Activated naive CD8-positive, alpha-beta T cell treated with anti-CD3 and anti-CD28 coated beads, Interleukin-2, amount 10 ng/mL, durations not matched to agents 7 days and 5 days (primary cell): ENCODE results near the gene LRP2. TPM values are rescaled to one million over a fixed set of nuclear protein-coding genes. Genes with fewer than 3 reads are reported as not detected.

Experiments
- ATAC-seq: fragments of 150-1000 bp; cut with Tn5 transposase; one replicate; pipeline ENCODE4 v1.10.0; 2021; ENCODE audit warnings: low read depth, moderate library complexity
- POLR2A ChIA-PET: fragments of 350-600 bp; sonication (Branson Sonifier 250); formaldehyde crosslinking; loops from one replicate; lab custom pipeline; 2021; ENCODE audit warnings: antibody characterized with exemption; lab: Charles Lee
- DNase-seq: peaks from one replicate; pipeline ENCODE4 v3.0.0; 2021
- H3K27ac Mint-ChIP-seq: one replicate; pipeline ENCODE4 v1.8.0; 2022; ENCODE audit warnings: mild to moderate bottlenecking, mixed read lengths
- H3K27me3 Mint-ChIP-seq: one replicate; pipeline ENCODE4 v1.8.0; 2022; ENCODE audit warnings: mild to moderate bottlenecking, moderate library complexity, mixed read lengths
- H3K36me3 Mint-ChIP-seq: one replicate; pipeline ENCODE4 v1.8.0; 2021; ENCODE audit warnings: mild to moderate bottlenecking, mixed read lengths
- H3K4me1 Mint-ChIP-seq: one replicate; pipeline ENCODE4 v1.8.0; 2021; ENCODE audit warnings: mixed read lengths
- H3K4me3 Mint-ChIP-seq: one replicate; pipeline ENCODE4 v1.8.0; 2022; ENCODE audit warnings: mild to moderate bottlenecking, moderate library complexity, mixed read lengths
- H3K9me3 Mint-ChIP-seq: one replicate; pipeline ENCODE4 v1.8.0; 2021; ENCODE audit warnings: mixed read lengths
- total RNA-seq, 2 experiments: library from RNA; stranded (reverse); gene quantifications; one replicate each; pipeline ENCODE4 v1.2.3, GENCODE V29; 2021

LRP2 gene
- total RNA-seq, 2 experiments from 2014 or later = 0.40 to 0.47 TPM

DNA sequence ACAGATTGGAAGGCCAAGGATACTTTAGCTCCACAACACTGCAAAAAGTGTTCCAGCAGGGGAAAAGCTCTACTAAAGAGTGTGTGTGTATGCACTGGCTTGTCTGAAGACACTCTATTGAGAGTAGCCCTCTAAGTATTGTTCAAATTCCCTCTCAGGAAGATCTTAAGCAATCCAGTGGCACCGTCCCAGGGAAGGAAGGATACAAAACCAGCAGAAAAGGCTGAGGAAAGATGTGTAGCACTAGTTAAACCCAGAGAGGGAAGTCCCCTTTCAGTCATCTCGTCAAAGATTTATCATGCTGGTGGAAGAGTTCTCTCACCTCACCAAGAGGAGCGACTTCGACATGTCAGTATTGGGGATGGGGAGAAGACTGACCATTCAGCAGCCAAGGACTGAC lies 242.5 kb downstream of the LRP2 start:
- POLR2A ChIA-PET = no interaction called here
- H3K9me3 Mint-ChIP-seq = no peaks in the 10 kb centered on the region
- peaks cover 2% of the 10 kb centered on the region for H3K4me1 Mint-ChIP-seq
- H3K27me3 Mint-ChIP-seq = peaks cover 27% of the 10 kb centered on the region
- H3K4me3 Mint-ChIP-seq = no peak overlapping the region
- H3K36me3 Mint-ChIP-seq = peaks cover 2% of the 10 kb centered on the region
- DNase-seq (no peak), ATAC-seq (no peak)
- H3K27ac Mint-ChIP-seq = no peak overlapping the region

DNA sequence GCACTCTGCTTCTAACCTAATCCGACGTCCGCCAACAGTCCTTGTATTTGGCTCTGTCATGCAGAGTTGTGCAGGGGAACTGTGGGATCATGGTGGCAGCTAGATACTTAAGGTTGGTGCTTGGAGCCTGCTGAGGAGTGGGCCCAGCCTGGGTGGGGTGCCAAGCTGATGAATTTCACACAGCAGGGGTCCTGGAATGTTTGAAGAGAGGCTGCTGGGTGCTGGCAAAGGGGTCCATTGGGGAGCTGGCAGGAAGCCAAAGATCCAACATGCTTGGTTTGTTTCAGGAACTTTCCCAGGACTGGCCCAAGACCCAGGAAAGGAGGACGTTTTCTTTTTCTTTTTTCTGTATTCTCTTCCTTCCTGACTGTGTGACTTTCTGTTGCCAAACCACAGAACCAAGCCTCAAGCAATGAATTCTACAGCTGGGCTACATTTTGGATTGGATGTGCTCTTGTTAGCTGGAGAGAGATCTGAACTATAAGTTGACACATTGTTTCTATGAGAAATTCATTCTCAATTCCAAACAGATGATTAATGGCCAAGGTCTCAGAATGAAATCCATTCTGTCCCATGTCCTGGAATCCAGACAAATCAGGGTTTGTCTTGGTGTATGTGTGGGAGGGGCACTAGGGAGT lies 243.1 kb downstream of the LRP2 start:
- no peak for DNase-seq
- Mint-ChIP-seq H3K36me3 (peaks cover 2% of the 10 kb centered on the region), H3K4me1 (peaks cover 2% of the 10 kb centered on the region), H3K27ac (no peak overlapping the region), H3K9me3 (no peaks in the 10 kb centered on the region), H3K27me3 (peaks cover 24% of the 10 kb centered on the region), H3K4me3 (no peak overlapping the region)
- POLR2A ChIA-PET = no interaction called here
- no peak for ATAC-seq

DNA sequence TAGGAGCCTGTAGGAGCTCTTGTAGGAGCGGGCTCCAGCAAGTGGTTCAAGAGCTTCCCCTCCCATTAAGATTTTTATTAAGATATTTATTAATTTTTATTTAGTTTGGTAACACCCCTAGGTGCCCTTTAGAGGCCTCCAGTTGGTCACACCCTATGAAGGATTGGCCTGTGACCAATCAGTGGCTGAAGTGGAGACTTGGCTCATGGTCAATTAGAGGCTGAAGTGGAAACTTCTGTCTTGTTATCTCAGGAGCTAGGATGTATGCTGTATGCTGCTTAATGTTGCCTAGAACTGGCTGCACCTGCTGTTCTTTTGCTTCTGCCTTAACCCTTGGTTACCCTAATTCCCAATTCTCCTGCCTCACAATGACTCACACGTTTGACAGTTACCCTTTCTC lies 244.3 kb downstream of the LRP2 start:
- POLR2A ChIA-PET = no interaction called here
- Mint-ChIP-seq H3K4me3 (no peak overlapping the region), H3K4me1 (peaks cover 2% of the 10 kb centered on the region), H3K36me3 (peaks cover 2% of the 10 kb centered on the region), H3K9me3 (no peaks in the 10 kb centered on the region), H3K27me3 (peaks cover 12% of the 10 kb centered on the region), H3K27ac (no peak overlapping the region)
- DNase-seq (no peak), ATAC-seq (no peak)

DNA sequence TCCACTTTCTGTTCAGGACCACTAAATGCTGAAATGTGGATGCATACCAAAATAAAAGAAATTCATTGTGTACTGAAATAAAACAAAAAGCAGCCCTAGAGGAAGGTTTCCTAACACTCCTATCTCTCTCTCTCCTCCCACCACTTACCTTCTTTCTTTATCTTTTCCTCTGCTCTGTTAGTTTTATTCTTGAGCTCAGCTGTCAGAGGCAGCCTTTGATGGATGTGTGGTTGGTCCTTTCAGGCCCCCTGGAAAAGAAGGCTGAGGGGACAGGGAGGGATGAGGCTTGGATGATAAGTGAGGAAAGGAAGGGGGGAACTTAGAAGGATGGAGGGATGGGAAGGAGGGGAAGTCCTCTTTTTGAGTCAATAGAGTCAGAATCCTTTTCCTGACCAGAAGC lies 245.3 kb downstream of the LRP2 start:
- POLR2A ChIA-PET = interaction anchor here (1.6 kb wide), 1 partner anchor 9 kb away, joined by 3 read pairs; no protein-coding TSS in a partner anchor
- Mint-ChIP-seq H3K36me3 (peaks cover 2% of the 10 kb centered on the region), H3K4me1 (peaks cover 2% of the 10 kb centered on the region), H3K27me3 (peaks cover 8% of the 10 kb centered on the region), H3K4me3 (no peak overlapping the region), H3K27ac (no peak overlapping the region), H3K9me3 (no peaks in the 10 kb centered on the region)
- ATAC-seq (no peak), DNase-seq (no peak)

DNA sequence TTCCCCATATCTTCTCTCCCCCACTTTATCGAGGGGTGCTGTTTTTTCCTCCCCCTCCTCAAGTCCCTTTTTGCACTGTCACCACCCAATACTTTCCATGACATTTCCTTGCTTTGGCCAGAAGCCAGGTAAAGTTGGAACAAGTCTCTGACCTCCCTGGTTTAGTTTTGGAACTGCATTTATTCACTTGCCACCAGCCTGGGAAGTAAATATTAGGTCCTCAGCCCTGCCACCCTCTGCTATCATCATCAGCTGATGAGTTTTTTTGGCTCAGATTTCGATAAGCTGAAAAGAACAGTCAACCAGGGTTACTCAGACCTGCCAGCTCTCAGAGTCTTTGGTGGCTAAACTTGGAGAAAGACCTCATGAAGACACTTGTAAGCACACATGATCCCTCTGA lies 246.0 kb downstream of the LRP2 start:
- no peak for ATAC-seq
- Mint-ChIP-seq H3K27ac (no peak overlapping the region), H3K27me3 (peaks cover 4% of the 10 kb centered on the region), H3K9me3 (no peaks in the 10 kb centered on the region), H3K4me1 (peaks cover 2% of the 10 kb centered on the region), H3K4me3 (no peak overlapping the region), H3K36me3 (no peaks in the 10 kb centered on the region)
- no peak for DNase-seq
- POLR2A ChIA-PET = interaction anchor here (1.6 kb wide), 1 partner anchor 9 kb away, joined by 3 read pairs; no protein-coding TSS in a partner anchor

DNA sequence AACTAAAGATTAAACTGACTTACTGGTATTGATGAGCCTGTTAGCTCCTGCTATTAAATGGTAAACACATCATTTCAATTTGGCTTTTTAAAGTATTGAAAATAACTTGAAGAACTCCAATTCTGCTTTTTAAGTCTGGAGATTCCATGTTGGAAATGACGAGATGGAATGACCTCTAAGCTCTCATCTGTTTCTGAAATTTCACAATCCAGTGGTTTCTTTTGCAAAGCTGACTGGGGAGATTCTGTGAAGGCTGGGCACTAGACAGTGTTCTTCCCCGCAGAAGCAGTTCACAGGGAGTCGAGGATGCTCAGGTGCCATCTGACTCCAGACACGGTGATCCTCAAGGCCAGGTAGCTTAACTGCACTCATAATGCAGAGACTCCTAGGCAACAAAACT lies 248.3 kb downstream of the LRP2 start:
- Mint-ChIP-seq H3K9me3 (no peaks in the 10 kb centered on the region), H3K4me3 (no peak overlapping the region), H3K4me1 (peaks cover 3% of the 10 kb centered on the region), H3K27ac (no peak overlapping the region), H3K36me3 (no peaks in the 10 kb centered on the region), H3K27me3 (peaks cover 4% of the 10 kb centered on the region)
- no peak for ATAC-seq
- POLR2A ChIA-PET = no interaction called here
- DNase-seq = no peak

DNA sequence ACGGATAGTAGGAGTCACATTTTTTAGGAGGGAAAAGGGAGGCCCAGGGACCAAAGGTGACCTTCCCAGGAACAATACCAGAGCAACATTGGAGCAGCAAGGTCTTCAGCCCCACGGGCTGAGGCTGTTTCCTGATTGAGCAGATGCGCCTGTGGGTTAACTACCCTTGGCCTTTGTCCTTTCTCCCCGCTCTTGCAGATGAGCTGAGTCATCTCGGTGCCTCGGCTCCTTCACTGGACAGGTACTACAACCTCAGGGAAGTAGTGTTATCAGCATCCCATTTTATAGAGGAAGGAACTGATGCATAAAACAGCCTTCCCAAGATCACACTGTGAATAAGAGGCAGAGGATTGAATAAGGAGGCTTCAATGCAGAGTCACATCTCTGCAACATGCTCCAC lies 249.5 kb downstream of the LRP2 start:
- DNase-seq = no peak
- H3K27ac Mint-ChIP-seq = no peak overlapping the region
- no peaks in the 10 kb centered on the region for H3K36me3 Mint-ChIP-seq
- no peak for ATAC-seq
- POLR2A ChIA-PET = no interaction called here
- H3K4me3 Mint-ChIP-seq = no peak overlapping the region
- H3K9me3 Mint-ChIP-seq = no peaks in the 10 kb centered on the region
- peaks cover 12% of the 10 kb centered on the region for H3K4me1 Mint-ChIP-seq
- peaks cover 2% of the 10 kb centered on the region for H3K27me3 Mint-ChIP-seq

DNA sequence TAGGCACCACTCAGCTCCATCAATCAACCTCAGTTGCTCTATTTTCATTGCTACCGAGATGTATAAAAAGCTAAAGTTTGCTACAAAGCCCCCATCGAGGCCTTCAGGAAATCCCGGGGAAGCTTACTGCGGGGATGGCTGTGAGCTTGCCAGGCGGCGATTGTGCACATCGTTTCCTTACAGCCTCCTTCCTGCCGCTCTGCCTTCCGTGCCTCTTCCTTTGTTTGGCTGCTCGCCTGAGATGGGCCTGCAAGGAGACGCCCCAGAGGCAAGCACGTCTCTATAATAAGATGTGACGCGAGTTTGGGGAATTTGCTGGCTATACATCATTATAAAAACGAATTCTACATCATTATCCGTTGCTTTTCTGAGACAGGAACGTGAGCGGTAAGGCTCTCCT lies 251.4 kb downstream of the LRP2 start:
- POLR2A ChIA-PET = no interaction called here

DNA sequence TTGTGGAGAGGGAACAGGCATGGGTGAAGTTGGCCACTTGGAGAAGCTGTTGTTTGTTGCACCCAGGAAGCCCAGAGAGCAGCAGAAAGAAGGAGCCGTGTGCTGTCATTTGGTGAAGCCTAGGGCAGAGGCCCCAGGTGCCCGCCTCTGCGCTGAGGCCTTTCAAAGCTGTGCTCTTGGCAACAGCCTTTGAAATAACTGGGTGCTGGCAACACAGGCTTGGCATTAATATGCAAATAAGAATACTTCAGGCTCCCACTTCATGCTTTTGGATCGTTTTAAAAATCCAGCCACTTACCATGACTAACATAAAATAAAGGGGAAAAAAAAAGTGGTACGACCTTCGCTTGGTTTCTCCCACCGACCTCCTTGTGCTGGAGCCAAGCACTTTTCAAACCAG lies 251.9 kb downstream of the LRP2 start:
- Mint-ChIP-seq H3K27me3 (no peaks in the 10 kb centered on the region), H3K9me3 (no peaks in the 10 kb centered on the region), H3K4me1 (peaks cover 35% of the 10 kb centered on the region), H3K36me3 (peaks cover 1% of the 10 kb centered on the region), H3K27ac (no peak overlapping the region), H3K4me3 (no peak overlapping the region)
- no peak for ATAC-seq
- DNase-seq = no peak
- POLR2A ChIA-PET = no interaction called here

More for the DNA sequence above, 251.4 kb downstream of the LRP2 start:
- Mint-ChIP-seq H3K27me3 (no peaks in the 10 kb centered on the region), H3K27ac (no peak overlapping the region), H3K4me3 (no peak overlapping the region), H3K4me1 (peaks cover 30% of the 10 kb centered on the region), H3K36me3 (no peaks in the 10 kb centered on the region), H3K9me3 (no peaks in the 10 kb centered on the region)
- DNase-seq (no peak), ATAC-seq (no peak)

DNA sequence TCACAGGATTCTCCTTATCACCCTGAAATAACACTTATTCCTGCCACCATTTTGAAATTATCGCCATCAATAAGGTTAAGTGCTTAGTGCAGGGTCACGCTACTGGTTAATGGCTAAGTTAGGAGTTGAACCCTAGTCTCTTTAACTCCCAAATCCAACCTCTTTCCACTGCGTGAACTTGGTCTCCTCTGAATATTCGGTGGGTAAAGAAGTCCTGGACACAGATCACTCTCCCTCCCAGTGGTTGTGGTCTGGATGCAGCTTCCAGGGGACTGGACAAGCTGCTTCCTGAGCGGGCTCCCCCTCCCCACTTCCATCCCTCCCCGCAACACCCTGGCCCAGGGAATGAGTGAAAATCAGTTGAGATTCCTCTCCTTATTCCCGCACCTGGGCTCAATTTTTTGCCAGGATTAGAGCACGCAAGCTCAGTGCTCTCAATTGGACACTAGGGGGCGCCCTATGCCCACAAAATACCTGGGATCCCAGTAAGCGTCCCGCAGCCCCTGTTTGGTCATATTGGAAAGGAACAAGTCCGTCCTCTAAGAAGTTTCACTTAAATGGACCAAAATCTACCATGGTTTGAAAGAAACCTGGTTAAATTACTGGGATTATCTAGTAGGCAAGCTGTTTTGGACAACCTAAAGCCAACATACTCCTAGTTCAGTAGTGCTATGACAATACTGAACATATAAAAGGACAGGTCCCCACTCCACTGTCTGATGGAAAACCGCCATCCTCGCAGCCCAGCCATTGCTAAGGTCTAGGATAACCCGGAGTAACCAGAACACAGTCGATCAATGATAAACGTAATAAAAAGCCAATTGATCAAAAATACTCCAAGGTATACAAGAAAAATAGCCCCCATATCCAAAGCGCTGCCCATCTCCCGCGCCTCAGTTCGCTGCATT lies 252.6 kb downstream of the LRP2 start:
- Mint-ChIP-seq H3K9me3 (no peaks in the 10 kb centered on the region), H3K4me3 (no peak overlapping the region), H3K4me1 (peaks cover 41% of the 10 kb centered on the region), H3K27me3 (no peaks in the 10 kb centered on the region), H3K36me3 (peaks cover 1% of the 10 kb centered on the region), H3K27ac (no peak overlapping the region)
- DNase-seq = peak; percentile 67
- no peak for ATAC-seq
- POLR2A ChIA-PET = no interaction called here

DNA sequence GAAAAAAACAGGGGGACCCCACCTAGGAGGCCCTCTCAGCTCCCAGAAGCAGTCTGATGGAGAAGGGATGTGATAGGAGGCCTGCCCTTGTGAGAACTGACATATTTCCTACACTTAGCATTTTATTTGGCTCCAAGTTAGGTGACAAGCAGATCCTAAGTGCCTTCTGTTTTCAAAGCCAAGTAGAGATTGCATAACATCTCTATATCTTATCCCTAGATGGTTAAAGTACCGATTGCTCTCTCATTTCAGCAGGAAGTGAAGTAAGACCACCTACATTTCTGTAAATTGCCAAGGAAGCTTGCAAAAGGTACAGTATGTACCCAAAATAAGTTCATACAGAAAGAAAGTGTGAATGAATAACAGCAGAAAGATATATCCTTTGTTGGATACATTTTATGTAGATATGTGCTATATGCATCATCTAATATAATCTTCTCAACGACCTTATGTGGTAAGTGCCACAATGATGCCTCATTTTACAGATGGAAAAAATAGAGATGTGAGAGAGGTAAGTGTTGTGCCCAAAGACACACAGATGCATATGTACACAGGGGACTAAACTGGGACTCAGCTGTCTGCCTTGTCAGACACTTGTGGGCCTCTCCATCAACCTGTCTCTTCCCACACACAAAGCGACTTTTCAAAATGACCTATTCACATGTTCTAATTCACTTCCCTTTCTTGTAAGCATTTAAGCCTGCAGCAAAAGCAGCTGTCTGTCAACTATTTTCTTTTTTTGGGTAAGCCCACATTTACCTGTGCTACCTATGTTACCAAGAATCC lies 254.0 kb downstream of the LRP2 start:
- POLR2A ChIA-PET = interaction anchor here (1.0 to 1.3 kb wide), 2 partner anchors 8 to 12 kb away, joined by 3 to 4 read pairs; no protein-coding TSS in a partner anchor
- DNase-seq (no peak), ATAC-seq (no peak)
- Mint-ChIP-seq H3K4me3 (peak overlapping the region; percentile 58), H3K9me3 (peaks cover under 1% of the 10 kb centered on the region), H3K27me3 (peaks cover 2% of the 10 kb centered on the region), H3K27ac (peak overlapping the region; percentile 82), H3K36me3 (peaks cover 7% of the 10 kb centered on the region), H3K4me1 (peaks cover 49% of the 10 kb centered on the region)

DNA sequence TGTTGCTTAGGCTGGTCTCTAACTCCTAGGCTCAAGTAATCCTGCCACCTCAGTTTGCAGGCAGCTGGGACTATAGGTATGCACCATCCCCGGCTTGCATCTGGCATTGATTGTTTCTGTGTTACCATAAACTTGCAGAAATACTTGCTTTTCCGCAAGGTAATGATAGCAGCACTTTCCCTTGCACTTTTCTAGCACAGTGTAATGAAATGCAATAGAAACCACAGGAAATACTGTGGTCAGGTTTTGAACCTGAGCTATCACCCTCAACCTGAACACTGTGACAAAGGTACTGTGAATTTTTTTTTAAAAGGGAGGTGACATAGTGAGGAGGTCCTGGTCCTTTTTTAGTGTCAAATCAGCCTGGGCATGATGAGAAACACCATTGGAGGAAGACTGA lies 254.7 kb downstream of the LRP2 start:
- POLR2A ChIA-PET = interaction anchor here (1.0 to 1.3 kb wide), 3 partner anchors 9 to 147 kb away, joined by 3 to 4 read pairs (median 3); no protein-coding TSS in a partner anchor
- Mint-ChIP-seq H3K9me3 (peaks cover 2% of the 10 kb centered on the region), H3K4me3 (peak overlapping the region; percentile 58), H3K36me3 (peaks cover 9% of the 10 kb centered on the region), H3K27me3 (peaks cover 3% of the 10 kb centered on the region), H3K4me1 (peaks cover 51% of the 10 kb centered on the region), H3K27ac (peak overlapping the region; percentile 82)
- ATAC-seq (peak; percentile 85), DNase-seq (no peak)
